ENCODE data around the gene TCF7L1.
"Not testable (repeated sequence)": the region's sequence is repeated elsewhere in the genome, so short reads cannot be mapped to it uniquely, and the experiment has no call there.

TCF7L1 gene

GRCh38 chr2:85185431-85185940 lies 52.3 kb downstream of the TCF7L1 start:
- no peak for DNase-seq

GRCh38 chr2:85187069-85187468 lies 53.9 kb downstream of the TCF7L1 start:
- no peak for DNase-seq

GRCh38 chr2:85188852-85189251 lies 55.7 kb downstream of the TCF7L1 start:
- peak; percentile 20 for DNase-seq

GRCh38 chr2:85189606-85190270 lies 56.5 kb downstream of the TCF7L1 start:
- DNase-seq, result no peak

GRCh38 chr2:85191157-85191556 lies 58.0 kb downstream of the TCF7L1 start:
- DNase-seq, result no peak

- no peak for DNase-seq
Measured at GRCh38 chr2:85194780-85195480, 61.7 kb downstream of the TCF7L1 start.

- no peak for DNase-seq
Measured at GRCh38 chr2:85195956-85196355, 62.8 kb downstream of the TCF7L1 start.

GRCh38 chr2:85199698-85200097 lies 66.5 kb downstream of the TCF7L1 start:
- no peak for DNase-seq

GRCh38 chr2:85209887-85210286 lies 76.7 kb downstream of the TCF7L1 start:
- no peak for DNase-seq

GRCh38 chr2:85210511-85210910 lies 77.3 kb downstream of the TCF7L1 start:
- no peak for DNase-seq

- DNase-seq, result not testable (repeated sequence)
Measured at GRCh38 chr2:85211606-85212005, 78.4 kb downstream of the TCF7L1 start.

GRCh38 chr2:85212841-85213240 lies 79.6 kb downstream of the TCF7L1 start:
- DNase-seq, result no peak

- DNase-seq, result no peak
Measured at GRCh38 chr2:85213404-85213803, 80.2 kb downstream of the TCF7L1 start.

GRCh38 chr2:85213901-85214512 lies 80.8 kb downstream of the TCF7L1 start:
- no peak for DNase-seq

- DNase-seq, result no peak
Measured at GRCh38 chr2:85215081-85215447, 81.9 kb downstream of the TCF7L1 start.

- peak; percentile 31 for DNase-seq
Measured at GRCh38 chr2:85215448-85216401, 82.5 kb downstream of the TCF7L1 start.

- DNase-seq, result no peak
Measured at GRCh38 chr2:85216927-85217326, 83.7 kb downstream of the TCF7L1 start.

- no peak for DNase-seq
Measured at GRCh38 chr2:85221067-85221691, 88.0 kb downstream of the TCF7L1 start.

GRCh38 chr2:85222792-85223191 lies 89.6 kb downstream of the TCF7L1 start:
- DNase-seq, result peak; percentile 66

- no peak for DNase-seq
Measured at GRCh38 chr2:85226783-85227182, 93.6 kb downstream of the TCF7L1 start.

- no peak for DNase-seq
Measured at GRCh38 chr2:85230679-85231467, 97.7 kb downstream of the TCF7L1 start.

- DNase-seq, result no peak
Measured at GRCh38 chr2:85231468-85231805, 98.2 kb downstream of the TCF7L1 start.

All from NCI-H1105 treated with DMSO at 0.1 percent for 48 hours (cell line).